Activated CD8-positive, alpha-beta memory T cell treated with anti-CD3 and anti-CD28 coated beads for 24 hours (primary cell): Measurements from ENCODE around the gene PTPN1.
"Not testable (repeated sequence)": the region's sequence is repeated elsewhere in the genome, so short reads cannot be mapped to it uniquely, and the experiment has no call there.

Source experiments
- DNase-seq: peaks from one replicate; pipeline ENCODE4 v3.0.0-alpha.2; 2020

Gene PTPN1

GRCh38 chr20:50535162-50535561 is 25.0 kb downstream of the PTPN1 start:
- no peak for DNase-seq

GRCh38 chr20:50536333-50536732 is 26.1 kb downstream of the PTPN1 start:
- DNase-seq: no peak

GRCh38 chr20:50537546-50538201 is 27.5 kb downstream of the PTPN1 start:
- DNase-seq: no peak

- no peak for DNase-seq
These were observed 28.1 kb downstream of the PTPN1 start for GRCh38 chr20:50538276-50538675.

- not testable (repeated sequence) for DNase-seq
These were observed 29.6 kb downstream of the PTPN1 start for GRCh38 chr20:50539798-50540197.

GRCh38 chr20:50540620-50541605 is 30.7 kb downstream of the PTPN1 start:
- no peak for DNase-seq

GRCh38 chr20:50541606-50542041 is 31.4 kb downstream of the PTPN1 start:
- DNase-seq: no peak

GRCh38 chr20:50543326-50543725 is 33.1 kb downstream of the PTPN1 start:
- DNase-seq: no peak

- no peak for DNase-seq
These were observed 34.9 kb downstream of the PTPN1 start for GRCh38 chr20:50545126-50545525.

- DNase-seq: no peak
These were observed 36.6 kb downstream of the PTPN1 start for GRCh38 chr20:50546729-50547314.

GRCh38 chr20:50547964-50548363 is 37.8 kb downstream of the PTPN1 start:
- no peak for DNase-seq

- DNase-seq: no peak
These were observed 38.2 kb downstream of the PTPN1 start for GRCh38 chr20:50548396-50548795.

GRCh38 chr20:50550531-50550930 is 40.3 kb downstream of the PTPN1 start:
- DNase-seq: no peak

- DNase-seq: no peak
These were observed 41.1 kb downstream of the PTPN1 start for GRCh38 chr20:50551288-50551687.

GRCh38 chr20:50552979-50553378 is 42.8 kb downstream of the PTPN1 start:
- no peak for DNase-seq

- DNase-seq: no peak
These were observed 44.8 kb downstream of the PTPN1 start for GRCh38 chr20:50554694-50555579.

GRCh38 chr20:50555662-50556061 is 45.5 kb downstream of the PTPN1 start:
- no peak for DNase-seq

- no peak for DNase-seq
These were observed 47.5 kb downstream of the PTPN1 start for GRCh38 chr20:50557549-50558134.

GRCh38 chr20:50558483-50558925 is 48.3 kb downstream of the PTPN1 start:
- DNase-seq: no peak

GRCh38 chr20:50559149-50559548 is 49.0 kb downstream of the PTPN1 start:
- no peak for DNase-seq

- DNase-seq: no peak
These were observed 49.9 kb downstream of the PTPN1 start for GRCh38 chr20:50559856-50560638.
